Testis (tissue), 3 donors: ENCODE measurements around the gene LCT. TPM values are rescaled to one million over a fixed set of nuclear protein-coding genes. Genes with fewer than 3 reads are reported as not detected.

ENCODE experiments used
- DNase-seq: peaks from one replicate; pipeline ENCODE4 v3.0.0-alpha.2; 2019
- H3K27ac ChIP-seq, 2 donors: fragments of 200-600 bp; sonication (generic); one replicate each; pipeline ENCODE4 v1.5.1; 2019
- H3K27me3 ChIP-seq: fragments of 200-600 bp; sonication (generic); one replicate; pipeline ENCODE4 v1.5.1; 2019
- H3K36me3 ChIP-seq: fragments of 200-600 bp; sonication (generic); one replicate; pipeline ENCODE4 v1.5.1; 2017; ENCODE audit warnings: low read depth; ENCODE audit errors: missing control alignments
- H3K4me1 ChIP-seq: fragments of 200-600 bp; sonication (generic); one replicate; pipeline ENCODE4 v1.5.1; 2019
- H3K4me3 ChIP-seq, 2 donors: fragments of 200-600 bp; sonication (generic); one replicate each; pipeline ENCODE4 v1.5.1; 2017 to 2019
- H3K9me3 ChIP-seq: fragments of 200-600 bp; sonication (generic); one replicate; pipeline ENCODE4 v1.5.1; 2017
- POLR2A ChIP-seq: fragments of 450-650 bp; IDR thresholded peaks from one replicate; pipeline ENCODE4 v1.6.1; 2017; ENCODE audit warnings: antibody characterized with exemption, mild to moderate bottlenecking, moderate library complexity
- WGBS, 2 donors: methylation state at CpG; one replicate each; pipeline ENCODE4 v1.1.5; 2018; 5-methylcytosine and 5-hydroxymethylcytosine counted together
- intact Hi-C: fragments of 100-400 bp; cut with DNase I; formaldehyde crosslinking; loops from one replicate; pipeline ENCODE4 v1.15.1; 2023; ENCODE audit warnings: low total_unique reads
- polyA plus RNA-seq: library from polyadenylated mRNA; stranded (reverse); fragments of 350-450 nt; fragmentation: Illumina TruSeq; extraction: RNeasy Lipid Tissue Mini Kit (QIAGEN cat#74804); gene quantifications from one replicate; pipeline ENCODE4 v1.2.3, GENCODE V29; 2014; ENCODE audit warnings: low read depth, low replicate concordance; ENCODE audit not compliant: insufficient read depth
- total RNA-seq, 2 donors: library from RNA; depleted of rRNA; stranded (reverse); fragments of >200 nt; gene quantifications; one replicate each; pipeline ENCODE4 v1.2.3, GENCODE V29; 2016
- TF ChIP-seq, protein P1 (sequence below), 3 experiments: fragments of 450-650 bp in 2 of 3; fragments of 200-600 bp in 1 of 3; sonication (generic) in 1 of 3; IDR thresholded peaks; one replicate each; pipeline ENCODE4 v1.5.1; 2016 to 2019; ENCODE audit warnings: antibody characterized with exemption in 3 of 3, mild to moderate bottlenecking in 2 of 3, moderate library complexity in 1 of 3

The LCT gene
- total and polyA plus RNA-seq, 3 donors from 2014 or later, result 0.22 to 0.62 (median 0.47) TPM

DNA sequence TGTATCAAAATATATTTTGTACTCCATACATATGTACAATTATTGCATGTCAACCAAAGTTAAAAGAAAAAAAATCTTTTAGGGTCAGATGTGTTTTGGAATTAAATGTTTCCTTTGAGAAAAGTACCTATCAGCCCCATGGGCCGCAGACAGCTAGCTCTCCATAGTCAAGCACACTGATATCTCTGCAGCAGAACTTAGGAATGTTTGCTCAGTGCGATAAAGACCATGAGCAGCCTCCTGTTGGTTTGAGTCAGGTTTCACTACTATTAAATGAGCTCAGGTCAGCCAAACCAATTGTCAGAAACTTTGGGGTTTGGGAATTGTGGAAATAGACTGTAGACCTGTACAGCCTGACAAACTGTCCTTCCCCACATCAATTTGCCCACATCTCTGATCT is 33.7 kb downstream of the LCT start:
- Histone ChIP-seq H3K36me3 (no peaks in the 10 kb centered on the region), H3K4me1 (no peaks in the 10 kb centered on the region), H3K27ac (no peak overlapping the region), H3K4me3 (no peak overlapping the region), H3K27me3 (no peaks in the 10 kb centered on the region), H3K9me3 (no peaks in the 10 kb centered on the region)
- intact Hi-C loops, result no loop called here
- no peak for DNase-seq
- TF ChIP-seq POLR2A, result no peak
- TF ChIP-seq, protein P1, sequence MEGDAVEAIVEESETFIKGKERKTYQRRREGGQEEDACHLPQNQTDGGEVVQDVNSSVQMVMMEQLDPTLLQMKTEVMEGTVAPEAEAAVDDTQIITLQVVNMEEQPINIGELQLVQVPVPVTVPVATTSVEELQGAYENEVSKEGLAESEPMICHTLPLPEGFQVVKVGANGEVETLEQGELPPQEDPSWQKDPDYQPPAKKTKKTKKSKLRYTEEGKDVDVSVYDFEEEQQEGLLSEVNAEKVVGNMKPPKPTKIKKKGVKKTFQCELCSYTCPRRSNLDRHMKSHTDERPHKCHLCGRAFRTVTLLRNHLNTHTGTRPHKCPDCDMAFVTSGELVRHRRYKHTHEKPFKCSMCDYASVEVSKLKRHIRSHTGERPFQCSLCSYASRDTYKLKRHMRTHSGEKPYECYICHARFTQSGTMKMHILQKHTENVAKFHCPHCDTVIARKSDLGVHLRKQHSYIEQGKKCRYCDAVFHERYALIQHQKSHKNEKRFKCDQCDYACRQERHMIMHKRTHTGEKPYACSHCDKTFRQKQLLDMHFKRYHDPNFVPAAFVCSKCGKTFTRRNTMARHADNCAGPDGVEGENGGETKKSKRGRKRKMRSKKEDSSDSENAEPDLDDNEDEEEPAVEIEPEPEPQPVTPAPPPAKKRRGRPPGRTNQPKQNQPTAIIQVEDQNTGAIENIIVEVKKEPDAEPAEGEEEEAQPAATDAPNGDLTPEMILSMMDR (IDR thresholded peaks at IDR 0.05), result no peak
- WGBS, 2 donors, result 62 to 76% methylated on average over 2 of the region's 2 CpGs

DNA sequence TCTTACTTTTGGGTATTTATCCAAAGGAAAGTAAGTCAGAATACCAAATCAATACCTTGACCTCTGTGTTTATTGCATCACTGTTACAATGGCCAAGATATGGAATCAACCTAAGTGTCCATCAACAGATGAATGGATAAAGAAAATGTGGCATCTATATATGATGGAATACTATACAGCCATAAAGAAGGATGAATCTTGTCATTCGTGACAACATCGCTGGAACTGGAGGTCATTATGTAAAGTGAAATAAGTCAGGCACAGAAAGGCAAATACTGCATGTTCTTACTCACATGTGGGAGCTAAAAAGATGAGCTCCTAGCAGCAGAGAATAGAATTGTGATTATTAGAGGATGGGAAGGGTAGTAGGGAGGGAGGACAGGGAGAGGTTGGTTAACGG is 34.6 kb downstream of the LCT start:
- TF ChIP-seq POLR2A, result no peak
- TF ChIP-seq, protein P1 (IDR thresholded peaks at IDR 0.05), result no peak
- no peaks in the 10 kb centered on the region for H3K9me3 ChIP-seq
- no peak overlapping the region for H3K27ac ChIP-seq
- H3K27me3 ChIP-seq, result no peaks in the 10 kb centered on the region
- H3K4me3 ChIP-seq, result no peak overlapping the region
- no peaks in the 10 kb centered on the region for H3K36me3 ChIP-seq
- 56 to 62% methylated on average over 3 of the region's 3 CpGs for WGBS, 2 donors
- DNase-seq, result no peak
- intact Hi-C loops, result no loop called here
- H3K4me1 ChIP-seq, result no peaks in the 10 kb centered on the region

DNA sequence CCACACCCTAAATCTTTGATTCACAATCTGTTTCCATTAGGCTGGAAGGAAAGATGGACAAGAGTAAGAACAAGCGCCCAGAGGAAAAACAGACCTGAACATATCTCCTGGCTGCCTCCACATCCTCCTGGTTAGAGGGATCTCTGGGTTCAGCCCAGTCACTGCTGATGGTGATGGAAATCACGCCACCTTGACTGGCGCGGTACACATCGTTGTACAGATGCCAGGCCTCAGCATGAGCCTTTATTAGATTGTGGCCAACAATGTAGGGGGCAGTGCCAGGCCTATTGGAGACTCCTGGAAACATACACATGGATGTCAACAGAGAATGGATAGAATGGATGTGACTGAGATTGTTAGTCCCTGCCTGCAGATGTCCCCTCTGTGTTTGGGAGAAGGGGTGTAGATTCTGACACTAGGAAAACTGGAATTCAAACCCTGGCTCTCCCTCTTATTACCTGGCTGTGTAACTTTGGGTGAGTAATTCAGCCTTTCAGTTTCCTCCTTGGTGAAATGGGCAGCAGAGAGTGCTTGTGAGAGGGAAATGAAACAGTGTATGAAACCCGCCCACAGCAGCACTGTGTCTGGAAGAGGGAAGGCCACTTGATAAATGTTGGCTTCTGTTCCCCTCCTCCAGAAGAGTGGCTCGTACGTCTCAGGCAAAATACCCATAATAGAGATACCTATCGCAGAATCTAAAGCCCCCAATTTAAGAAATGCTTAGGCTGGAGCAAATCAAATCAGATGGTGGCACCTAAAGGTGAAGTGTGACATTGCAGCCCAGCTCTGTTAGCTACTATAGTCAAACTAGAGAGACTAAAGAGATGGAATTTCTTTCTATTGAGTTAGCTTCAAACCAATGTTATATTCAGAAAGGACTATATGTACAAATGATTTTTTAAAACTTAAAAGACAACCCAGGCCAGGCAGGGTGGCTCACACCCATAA is 36.2 kb downstream of the LCT start:
- no peak for DNase-seq
- Histone ChIP-seq H3K9me3 (no peaks in the 10 kb centered on the region), H3K27ac (no peak overlapping the region), H3K4me3 (no peak overlapping the region), H3K27me3 (no peaks in the 10 kb centered on the region), H3K4me1 (no peaks in the 10 kb centered on the region), H3K36me3 (no peaks in the 10 kb centered on the region)
- TF ChIP-seq, protein P1 (IDR thresholded peaks at IDR 0.05), result no peak
- no peak for TF ChIP-seq POLR2A
- intact Hi-C loops, result no loop called here
- 80 to 89% methylated on average over 9 of the region's 9 CpGs for WGBS, 2 donors

DNA sequence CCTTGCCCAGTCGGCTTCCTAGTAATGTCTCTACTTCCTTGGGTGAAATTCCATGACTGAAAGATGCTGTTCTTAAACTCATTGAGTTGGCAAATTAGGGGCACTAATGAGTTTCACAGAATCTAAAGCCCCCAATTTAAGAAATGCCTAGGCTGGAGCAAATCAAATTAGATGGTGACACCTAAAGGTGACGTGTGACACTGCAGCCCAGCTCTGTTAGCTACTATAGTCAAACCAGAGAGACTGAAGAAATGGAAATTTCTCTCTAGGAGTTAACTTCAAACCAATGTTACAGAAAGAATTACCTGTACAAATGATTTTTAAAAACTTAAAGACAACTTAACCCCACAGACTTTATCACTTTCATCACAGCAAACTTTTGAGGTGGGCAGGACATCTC is 37.2 kb downstream of the LCT start:
- no peaks in the 10 kb centered on the region for H3K4me1 ChIP-seq
- H3K4me3 ChIP-seq, result no peak overlapping the region
- intact Hi-C loops, result no loop called here
- H3K27me3 ChIP-seq, result no peaks in the 10 kb centered on the region
- TF ChIP-seq, protein P1 (IDR thresholded peaks at IDR 0.05), result no peak
- no peak for TF ChIP-seq POLR2A
- no peaks in the 10 kb centered on the region for H3K9me3 ChIP-seq
- no peak overlapping the region for H3K27ac ChIP-seq
- H3K36me3 ChIP-seq, result no peaks in the 10 kb centered on the region
- no peak for DNase-seq
- WGBS, 2 donors, result 39 to 49% methylated on average over 2 of the region's 2 CpGs
